ENCODE results near the gene MMP25.
"Not testable (repeated sequence)": the region's sequence is repeated elsewhere in the genome, so short reads cannot be mapped to it uniquely, and the experiment has no call there.

Gene MMP25

DNA sequence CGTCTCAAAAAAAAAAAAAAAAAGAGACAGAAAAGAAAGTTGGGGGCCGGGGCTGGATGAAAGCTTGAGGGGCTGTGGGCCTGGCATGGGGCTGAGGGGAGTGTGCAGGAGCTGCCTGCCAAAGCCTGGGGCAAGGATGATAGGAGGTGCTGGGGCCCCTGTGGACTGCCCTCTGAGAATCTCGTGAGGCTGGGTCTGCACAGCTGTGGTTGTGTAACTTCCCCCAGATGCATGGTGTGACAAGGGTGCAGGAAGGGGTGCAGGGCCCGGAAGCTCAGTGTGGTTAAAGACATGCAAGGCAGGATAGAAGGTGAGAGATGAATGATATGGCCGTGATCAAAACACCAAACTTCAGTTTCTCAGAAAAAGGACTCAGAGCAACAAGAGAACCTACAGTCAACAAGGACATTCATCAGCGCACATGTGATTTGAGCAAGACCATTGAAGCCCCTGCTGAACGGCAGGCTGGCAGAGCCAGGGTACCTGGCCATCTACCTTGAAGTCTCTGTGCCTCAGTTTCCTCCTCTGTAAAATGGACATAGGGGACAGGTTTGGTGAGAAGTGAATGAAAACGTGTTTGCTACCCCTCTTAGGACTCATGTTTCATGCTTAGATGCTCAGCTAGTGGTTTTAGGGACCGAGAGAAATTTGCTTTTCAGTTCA, 28.6 kb downstream of the MMP25 start:
- DNase-seq: peak; percentile 85 to 90

DNA sequence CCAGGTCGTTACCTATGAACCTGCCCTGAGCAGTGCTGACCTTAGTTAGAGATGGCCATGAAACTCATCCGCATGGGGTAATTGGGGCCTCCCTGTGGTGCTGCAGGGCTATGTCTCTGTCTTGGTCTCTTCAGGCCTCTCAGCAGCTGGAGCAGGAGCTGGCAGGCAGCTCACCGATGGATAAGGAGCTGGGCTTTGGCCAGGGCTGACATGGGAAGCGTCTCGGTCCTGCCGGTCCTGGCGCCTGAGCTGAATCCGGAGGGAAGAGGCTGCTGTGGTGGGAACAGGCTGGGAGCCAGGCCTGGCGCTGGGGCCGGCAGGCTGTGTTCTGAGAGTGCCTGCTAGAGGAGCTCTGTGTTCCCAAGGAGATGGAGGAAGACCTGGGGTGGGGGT, 29.2 kb downstream of the MMP25 start:
- DNase-seq: no peak

DNA sequence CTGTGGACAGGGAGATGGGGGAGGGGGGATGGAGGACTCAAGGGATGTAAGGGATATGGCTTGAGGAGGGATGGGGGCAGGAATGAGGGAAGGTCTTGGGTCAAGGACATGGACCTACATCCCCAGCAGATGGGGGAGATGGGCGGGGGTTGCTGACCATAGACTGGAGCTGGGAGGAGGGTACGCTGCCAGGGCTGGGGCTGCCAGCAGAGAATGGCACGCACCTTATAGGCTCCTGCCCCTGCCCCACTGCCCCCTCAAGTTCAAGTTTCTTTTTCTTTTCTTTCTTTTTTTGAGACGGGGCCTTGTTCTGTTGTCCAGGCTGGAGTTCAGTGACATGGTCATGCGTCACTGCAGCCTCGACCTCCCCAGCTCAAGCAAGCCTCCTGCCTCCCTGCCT, 29.6 kb downstream of the MMP25 start:
- not testable (repeated sequence) for DNase-seq

DNA sequence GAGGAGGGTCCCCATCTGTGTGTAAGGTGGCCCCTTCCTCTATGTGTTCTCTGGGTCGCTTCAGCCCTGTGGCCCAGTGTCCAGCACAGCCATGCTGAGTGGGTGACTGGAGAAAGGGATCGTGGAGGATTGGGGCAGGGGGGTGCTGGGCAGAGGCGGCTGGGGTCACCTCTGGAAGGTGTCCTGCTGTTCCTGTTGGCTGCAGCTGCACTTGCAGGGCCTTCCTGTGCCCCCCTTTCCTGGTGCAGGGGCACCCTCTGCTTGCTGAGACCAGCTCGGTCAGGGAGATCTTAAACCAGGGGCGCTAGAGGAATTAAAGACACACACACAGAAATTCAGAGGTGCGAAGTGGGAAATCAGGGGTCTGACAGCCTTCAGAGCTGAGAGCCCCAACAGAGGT, 30.2 kb downstream of the MMP25 start:
- DNase-seq: no peak

DNA sequence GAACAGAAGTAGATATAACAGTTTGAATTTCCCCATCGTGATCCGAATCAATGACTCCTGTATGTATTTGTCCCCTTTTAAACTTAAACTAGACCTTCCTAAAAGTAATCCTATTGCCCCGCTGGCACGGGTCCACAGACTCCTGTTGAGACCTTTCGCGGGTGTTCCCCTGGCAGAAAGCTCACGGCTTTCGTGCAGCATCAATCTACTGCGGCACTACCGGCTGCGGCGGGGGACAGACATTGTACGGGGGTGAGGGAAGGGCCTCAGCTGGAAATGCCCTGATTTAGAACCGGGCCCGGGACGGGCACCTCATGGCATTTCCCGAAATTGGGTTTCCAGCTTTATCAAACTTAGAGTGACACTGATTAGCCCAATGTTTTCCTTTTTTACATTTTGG, 33.7 kb downstream of the MMP25 start:
- DNase-seq: no peak

DNA sequence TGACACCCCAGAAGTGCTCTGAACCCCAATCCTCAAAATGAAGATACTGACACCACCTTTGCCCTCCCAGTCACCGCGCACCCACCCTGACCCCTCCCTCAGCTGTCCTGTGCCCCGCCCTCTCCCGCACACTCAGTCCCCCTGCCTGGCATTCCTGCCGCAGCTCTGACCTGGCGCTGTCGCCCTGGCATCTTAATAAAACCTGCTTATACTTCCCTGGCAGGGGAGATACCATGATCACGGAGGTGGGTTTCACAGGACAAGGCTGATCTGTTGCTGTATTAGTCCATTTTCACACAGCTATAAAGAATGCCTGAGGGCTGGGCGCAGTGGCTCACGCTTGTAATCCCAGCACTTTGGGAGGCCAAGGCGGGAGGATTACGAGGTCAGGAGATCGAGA, 35.6 kb downstream of the MMP25 start:
- not testable (repeated sequence) for DNase-seq

DNA sequence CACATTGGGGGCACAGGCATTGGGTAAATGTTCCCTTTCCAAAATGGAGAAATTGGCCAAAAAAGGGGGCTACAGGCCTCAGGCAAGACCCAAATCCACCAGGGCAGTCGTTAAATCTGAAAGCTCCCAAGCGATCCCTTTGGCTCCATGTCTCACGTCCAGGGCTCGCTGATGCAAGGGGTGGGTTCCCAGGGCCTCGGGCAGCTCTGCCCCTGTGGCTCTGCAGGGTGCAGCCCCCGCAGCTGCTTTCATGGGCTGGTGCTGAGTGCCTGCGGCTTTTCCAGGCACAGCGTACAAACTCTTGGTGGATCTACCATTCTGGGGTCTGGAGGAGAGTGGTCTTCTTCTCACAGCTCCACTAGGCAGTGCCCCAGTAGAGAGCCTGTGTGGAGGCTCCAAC, 37.0 kb downstream of the MMP25 start:
- not testable (repeated sequence) for DNase-seq

DNA sequence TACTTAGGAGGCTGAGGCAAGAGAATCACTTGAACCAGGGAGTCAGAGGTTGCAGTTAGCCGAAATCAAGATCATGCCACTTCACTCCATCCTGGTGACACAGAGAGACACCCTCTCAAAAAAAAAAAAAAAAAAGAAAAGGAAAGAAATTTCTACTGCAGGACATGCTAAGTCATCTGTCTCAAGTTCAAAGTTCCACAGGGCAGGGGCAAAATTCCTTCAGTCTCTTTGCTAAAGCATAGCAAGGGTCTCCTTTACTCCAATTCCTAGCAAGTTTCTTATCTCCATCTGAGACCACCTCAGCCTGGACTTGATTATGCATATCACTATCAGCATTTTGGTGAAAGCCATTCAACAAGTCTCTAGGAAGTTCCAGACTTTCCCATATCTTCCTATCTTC, 38.1 kb downstream of the MMP25 start:
- DNase-seq: no peak

DNA sequence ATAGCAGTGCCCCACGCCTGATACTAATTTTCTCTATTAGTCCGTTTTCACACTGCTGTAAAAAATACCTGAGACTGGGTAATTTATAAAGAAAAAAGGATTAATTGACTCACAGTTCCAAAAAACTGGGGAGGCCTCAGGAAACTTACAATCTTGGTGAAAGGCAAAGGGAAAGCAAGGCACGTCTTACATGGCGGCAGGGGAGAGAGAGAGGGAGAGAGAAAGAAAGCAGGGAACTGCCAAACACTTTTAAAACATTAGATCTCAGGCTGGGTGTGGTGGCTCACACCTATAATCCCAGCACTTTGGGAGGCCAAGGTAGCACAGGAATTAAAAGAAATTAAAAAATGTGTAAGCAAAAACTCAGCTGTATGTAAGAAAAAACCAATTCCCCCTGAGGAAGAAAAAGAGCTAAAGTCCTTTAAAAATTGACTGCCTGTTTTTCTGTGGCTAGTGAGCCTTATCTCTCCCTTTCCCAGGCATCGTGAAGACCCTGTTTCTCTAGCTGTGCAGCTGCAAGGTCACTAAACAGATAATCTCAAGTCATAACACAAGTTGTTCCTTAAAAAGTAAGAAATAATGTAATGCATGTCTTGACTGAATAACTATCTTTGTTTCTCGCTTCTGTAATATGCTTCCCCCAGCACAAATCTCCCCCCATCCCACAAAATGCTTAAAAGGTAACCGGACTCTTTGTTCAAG, 38.8 kb downstream of the MMP25 start:
- DNase-seq: no peak

DNA sequence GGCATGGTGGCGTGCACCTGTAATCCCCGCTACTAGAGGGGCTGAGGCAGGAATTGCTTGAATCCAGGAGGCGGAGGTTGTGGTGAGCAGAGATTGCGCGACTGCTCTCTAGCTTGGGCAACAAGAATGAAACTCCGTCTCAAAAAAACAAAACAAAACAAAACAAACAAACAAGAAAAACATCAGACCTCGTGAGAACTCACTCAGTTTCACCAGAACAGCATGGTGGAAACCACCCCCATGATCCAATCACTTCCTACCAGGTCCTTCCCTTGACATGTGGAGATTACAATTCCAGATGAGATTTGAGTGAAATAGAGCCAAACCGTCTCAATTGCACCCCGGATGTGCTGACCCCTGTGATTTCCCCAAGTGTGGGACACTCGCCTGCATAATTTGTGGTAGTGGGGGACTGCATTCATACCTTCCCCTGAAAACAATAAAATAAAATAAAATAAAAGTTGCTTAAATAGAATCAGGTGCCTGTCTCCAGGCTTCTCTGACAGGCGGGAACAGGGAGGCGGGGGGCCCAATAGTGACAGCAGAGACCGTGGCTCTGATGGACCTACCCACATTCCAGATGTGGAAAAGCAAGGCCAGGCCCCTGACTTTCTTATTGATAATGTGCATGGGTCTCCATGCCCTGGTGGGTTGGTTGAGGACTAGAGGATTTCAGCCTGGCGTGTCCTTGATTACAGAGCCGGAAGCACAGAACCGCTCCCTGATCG, 39.7 kb downstream of the MMP25 start:
- no peak for DNase-seq

DNA sequence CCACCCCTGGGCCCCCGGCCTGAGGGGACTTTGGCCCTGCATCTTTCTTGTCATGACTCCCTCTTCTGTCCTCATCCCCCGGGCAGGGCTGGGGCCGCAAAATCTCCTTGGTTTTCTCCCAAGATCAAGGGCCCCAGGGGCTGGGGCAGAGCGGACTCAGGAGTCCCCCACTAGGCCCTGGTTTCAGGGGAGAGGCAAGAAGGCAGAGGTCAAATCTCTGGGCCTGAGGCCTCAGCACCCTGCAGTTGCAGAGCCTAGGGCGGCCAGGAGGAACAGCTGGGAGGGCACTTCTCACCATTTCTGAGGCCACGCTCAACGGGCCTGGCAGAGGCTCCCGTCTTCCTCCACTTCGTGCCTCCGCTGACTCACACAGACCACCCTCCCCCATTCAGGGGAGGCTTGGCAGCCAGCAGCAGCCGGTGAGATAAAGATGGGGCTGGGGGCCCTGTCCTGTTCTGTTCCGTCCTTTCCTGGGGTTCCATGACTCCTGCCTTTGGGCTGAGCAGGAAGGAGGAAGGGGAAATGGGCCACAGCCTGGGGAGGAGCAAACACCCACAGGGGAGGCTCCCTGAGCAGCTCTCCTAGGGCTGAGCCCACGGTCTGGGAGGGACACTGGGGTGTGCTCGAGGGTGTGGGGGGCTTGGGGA, 40.4 kb downstream of the MMP25 start:
- DNase-seq: no peak

DNA sequence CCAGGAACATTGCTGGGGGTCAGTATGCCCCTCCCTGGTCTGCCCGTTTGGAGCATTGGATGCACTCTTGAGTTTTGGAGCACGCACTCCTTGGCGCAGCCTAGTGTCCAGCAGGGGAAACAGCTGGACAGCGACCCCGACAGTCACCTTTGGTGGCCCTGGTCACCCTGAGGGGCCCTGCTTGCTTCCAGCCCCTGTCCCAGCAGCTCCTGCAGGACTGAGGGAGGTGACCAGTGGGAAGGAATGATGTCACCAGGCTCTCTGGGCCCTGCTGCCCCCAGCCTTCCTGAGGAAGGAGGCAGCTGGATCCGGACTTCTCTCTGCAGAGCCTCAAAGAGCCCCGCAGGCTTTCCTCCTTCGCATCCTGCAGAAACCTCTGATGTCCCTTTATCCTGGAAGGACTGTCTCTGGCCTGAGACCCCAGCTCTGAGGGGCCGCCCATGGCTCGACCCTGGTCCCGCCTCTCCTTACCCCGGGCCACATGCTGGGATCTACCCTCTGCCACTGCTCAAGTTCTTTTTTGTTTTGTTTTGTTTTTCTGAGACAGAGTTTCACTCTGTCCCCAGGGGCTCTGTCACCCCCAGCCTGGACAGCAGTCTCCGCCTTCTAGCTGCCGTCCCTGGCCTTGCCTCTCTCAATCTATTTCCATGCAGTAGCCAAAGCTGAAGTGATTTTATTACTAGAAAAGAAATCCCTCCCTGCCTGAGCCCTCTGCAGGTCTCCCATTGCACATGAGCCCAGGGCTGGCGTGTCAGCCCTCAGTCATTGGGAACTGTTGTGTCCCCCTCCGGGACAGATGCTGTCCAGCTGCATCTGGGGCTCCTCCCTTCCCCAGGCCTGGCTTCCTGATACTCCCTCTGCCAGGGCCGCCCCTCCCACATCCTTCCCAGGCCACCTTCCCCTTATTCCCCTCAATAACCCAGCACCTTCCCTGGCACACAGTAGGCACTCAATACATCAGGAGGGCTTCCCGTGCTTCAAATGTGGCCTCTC, 41.2 kb downstream of the MMP25 start:
- no peak for DNase-seq

DNA sequence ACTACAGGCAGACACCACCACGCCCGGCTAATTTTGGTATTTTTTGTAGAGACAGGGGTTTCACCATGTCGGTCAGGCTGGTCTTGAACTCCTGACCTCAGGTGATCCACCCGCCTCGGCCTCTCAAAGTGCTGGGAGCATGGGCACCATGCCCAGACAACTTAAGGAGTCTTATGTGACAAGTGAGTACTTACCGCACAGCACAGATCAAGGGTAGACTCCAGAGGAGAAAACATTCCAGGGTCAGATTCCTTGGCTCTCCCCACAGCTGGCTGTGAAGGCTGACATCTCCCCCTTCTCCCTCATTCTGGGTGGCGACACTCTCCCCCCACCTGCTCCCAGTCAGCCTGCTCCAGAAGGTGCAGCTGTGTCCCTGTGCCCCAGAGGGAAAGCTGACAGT, 42.1 kb downstream of the MMP25 start:
- DNase-seq: no peak

DNA sequence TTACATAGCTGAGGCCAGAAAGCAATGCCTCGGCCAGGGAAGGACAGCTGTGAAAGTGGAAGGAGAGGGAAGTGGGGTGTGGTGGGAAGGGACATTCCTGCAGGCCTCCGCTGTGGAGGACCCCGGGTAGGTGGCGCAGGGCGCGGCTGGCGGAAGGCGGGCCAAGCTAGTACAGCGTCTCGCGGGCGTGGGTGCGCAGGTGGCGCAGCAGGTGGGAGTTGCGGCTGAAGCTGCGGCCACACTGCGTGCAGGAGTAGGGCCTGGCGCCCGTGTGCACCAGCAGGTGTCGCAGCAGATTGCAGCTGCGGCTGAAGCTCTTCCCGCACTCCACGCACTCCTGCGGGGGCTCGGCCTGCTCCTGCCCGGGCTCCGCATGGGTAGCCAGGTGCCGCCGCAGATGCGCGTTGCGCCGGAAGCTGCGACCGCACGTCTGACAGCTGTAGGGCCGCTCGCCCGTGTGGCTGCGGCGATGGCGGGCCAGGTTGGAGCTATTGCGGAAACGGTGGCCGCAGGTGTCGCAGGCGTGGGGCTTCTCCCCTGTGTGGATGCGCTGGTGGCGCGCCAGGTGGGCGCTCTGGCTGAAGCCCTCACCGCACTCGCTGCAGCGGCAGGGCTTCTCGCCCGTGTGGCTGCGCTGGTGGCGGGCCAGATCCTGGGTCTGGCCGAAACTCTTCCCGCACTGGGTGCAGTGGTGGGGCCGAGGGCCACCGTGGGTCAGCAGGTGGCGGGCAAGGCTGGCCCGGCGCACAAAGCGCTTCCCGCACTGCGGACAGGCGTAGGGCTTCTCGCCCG, 42.8 kb downstream of the MMP25 start:
- no peak for DNase-seq

DNA sequence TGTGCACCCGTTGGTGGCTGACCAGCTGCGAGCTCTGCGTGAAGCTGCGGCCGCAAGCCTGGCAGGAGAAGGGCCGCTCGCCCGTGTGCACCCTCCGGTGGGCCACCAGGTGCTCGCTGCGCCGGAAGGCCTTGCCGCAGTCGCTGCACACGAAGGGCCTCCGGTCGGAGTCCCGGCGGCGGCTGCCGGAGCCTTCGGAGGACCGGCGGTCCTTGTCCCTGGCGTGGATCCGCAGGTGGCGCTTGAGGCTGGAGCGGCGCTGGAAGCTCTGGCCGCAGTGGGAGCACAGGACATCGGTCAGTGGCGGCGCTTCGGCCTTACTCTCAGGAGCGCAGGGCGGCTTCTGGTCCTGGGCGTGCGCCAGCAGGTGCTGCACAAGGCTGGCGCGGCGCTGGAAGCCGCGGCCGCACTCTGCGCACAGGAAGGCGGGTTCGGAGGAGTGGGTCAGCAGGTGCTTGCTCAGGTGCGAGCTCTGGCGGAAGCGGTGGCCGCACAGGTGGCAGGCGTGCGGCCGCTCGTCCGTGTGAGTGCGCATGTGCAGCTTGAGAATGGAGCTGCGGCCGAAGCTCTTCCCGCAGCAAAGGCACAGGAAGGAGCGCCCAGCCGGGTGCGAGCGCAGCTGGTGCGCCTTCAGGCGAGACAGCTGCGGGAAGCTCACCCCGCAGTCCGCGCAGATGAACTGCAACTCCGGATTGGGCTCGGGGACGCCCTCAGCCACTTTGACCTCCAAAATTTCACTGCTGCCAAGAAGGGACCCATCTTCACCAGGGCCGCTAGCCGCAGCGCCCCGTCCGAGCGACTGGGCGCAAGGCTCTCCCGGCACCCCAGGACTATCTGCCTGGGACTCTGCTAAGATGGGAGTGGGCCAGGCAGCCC, 43.6 kb downstream of the MMP25 start:
- DNase-seq: no peak

DNA sequence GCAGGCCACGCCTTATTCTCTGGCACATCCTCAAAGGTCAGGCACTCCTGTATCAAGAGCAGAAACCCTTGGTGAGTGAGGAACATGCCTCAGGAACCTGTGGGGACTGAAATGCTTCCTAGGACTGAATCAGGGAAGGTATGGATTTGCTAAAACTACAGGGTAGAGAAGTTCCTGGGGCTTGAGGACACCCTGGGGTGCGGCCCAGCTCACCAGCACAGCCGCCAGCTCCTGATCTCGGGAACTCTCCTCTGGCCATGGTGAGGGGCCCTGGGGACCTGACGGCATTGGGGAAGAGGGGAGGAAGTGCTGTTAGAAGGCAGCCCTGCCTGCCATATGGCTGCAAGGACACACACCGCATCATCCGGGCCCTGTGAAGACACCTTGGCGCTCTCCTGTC, 45.2 kb downstream of the MMP25 start:
- DNase-seq: no peak

DNA sequence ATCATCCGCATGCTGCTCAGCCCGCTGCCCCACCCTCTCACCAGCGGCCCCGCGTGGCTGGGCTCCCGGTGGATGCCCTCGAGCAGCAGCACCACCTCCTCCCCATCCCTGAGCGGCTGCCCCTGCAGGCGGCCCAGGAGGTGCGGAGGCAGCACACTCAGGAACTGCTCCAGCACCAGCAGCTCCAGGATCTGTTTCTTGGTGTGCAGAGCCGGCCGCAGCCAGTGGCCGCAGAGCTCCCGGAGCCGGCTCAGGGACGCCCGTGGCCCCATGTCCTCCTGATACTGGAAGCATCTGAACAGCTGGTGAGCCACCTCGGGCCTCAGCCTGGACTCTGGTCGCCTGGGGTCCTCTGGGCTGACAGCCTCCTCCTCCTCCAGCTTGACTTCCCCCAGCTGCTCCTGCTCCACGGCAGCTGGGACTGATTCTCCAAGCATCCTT, 46.2 kb downstream of the MMP25 start:
- DNase-seq: no peak

DNA sequence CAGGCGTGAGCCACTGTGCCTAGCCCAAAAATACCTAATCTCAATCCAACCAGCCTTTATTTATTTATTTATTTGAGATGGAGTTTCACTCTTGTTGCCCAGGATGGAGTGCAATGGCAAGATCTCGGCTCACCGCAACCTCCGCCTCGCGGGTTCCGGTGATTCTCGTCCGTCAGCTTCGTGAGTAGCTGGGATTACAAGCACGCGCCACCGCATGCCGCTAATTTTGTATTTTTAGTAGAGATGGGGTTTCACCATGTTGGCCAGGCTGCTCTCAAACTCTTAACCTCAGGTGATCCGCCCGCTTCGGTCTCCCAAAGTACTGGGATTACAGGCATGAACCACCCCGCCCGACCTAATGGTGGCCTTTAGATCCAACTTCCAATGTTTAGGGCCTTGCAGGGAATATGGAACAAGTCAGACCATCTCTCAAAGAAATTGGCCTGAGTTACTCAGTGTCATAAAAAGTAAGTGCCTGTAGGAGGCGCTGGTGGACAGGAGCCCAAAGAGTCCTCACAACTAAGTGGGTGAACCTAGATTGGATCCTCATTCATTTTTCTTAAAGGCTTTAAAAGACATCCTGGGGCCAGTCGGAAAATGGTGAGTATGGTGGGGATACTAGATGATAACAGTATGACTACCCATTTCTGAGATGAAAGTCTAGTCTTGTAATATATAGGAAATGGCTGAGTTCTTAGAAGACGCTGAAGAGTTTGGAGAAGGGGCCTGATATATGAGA, 48.1 kb downstream of the MMP25 start:
- DNase-seq: peak; percentile 57 to 79

DNA sequence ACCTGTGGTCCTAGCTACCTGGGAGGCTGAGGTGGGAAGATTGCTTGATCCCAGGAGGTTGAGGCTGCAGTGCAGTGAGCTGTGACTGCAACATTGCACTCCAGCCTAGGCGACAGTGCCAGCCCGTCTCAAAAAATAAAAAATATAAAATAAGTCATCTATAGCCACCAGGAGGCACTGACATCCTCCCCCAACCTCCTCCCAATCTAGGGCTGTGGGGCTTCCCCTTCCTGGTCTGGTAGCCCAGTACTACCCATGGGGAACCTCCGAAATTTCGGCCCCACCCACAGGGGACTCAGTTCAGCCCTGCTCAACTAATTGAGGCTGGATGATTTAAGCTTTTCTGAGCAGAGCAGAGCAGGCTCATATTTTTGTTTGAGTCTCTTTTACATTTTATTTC, 49.5 kb downstream of the MMP25 start:
- peak; percentile 84 for DNase-seq

DNA sequence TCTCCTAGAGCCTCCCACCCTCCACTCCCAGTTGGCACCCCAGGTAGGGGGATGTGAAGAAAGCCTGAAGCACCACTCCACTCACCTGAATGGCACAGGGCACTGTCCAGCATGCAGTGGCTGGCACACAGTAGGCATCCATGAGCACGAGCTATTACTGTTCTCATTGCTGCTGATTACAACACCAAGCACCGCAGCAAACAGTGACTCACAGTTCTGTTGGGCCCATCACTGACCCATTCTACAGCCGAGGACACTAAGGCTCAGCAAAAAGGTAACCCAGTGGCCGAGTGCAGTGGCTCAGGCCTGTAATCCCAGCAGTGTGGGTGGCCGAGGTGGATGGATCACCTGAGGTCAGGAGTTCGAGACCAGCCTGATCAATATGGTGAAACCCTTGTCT, 50.0 kb downstream of the MMP25 start:
- DNase-seq: no peak
